BE2C (cell line): ENCODE data around the gene PDE2A.

Source experiments
- DNase-seq: peaks from one replicate; pipeline ENCODE4 v3.0.0-alpha.2; 2020
- H3K27me3 ChIP-seq: fragments of 250-450 bp; sonication (Bioruptor Pico); 2 replicates; pipeline ENCODE4 v1.5.1; 2020; ENCODE audit warnings: mild to moderate bottlenecking
- H3K36me3 ChIP-seq: fragments of 250-450 bp; sonication (Bioruptor Pico); 2 replicates; pipeline ENCODE4 v1.5.1; 2020; ENCODE audit warnings: mild to moderate bottlenecking
- H3K4me1 ChIP-seq: fragments of 250-450 bp; sonication (Bioruptor Pico); 2 replicates; pipeline ENCODE4 v1.5.1; 2020
- H3K4me3 ChIP-seq: 2 replicates; pipeline ENCODE4 v1.5.1; 2011; ENCODE audit warnings: low read depth, low read length
- H3K9me3 ChIP-seq: fragments of 250-450 bp; sonication (Bioruptor Pico); 2 replicates; pipeline ENCODE4 v1.5.1; 2020
- CTCF ChIP-seq: IDR thresholded peaks from 2 replicates; pipeline ENCODE4 v1.5.1; 2012; ENCODE audit warnings: mild to moderate bottlenecking, low read depth, low read length

PDE2A gene

DNA sequence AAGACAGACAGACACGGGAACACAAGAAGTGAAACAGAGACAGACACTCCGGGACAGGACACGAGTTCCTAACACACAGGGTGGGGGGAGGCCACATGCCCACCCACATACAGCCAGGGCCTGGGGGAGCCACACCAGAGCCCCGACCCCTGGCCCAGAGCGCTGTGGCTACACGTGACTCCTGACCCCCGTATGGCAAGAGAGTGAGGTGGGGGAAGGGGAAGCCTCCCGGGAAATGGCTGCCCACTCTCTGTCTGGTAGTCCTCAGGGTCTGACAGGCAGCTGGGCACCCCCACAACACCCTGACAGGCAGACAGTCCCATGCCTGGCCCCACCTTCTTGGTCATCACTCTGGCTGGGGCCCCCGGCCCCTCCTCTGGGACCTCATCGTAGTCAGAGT lies 38.6 kb upstream of the PDE2A start:
- no peaks in the 10 kb centered on the region for H3K9me3 ChIP-seq
- no peak overlapping the region for H3K4me3 ChIP-seq
- no peaks in the 10 kb centered on the region for H3K27me3 ChIP-seq
- TF ChIP-seq CTCF = no peak
- no peaks in the 10 kb centered on the region for H3K36me3 ChIP-seq
- DNase-seq = no peak
- H3K4me1 ChIP-seq = peaks cover 14% of the 10 kb centered on the region

- Histone ChIP-seq H3K36me3 (no peaks in the 10 kb centered on the region), H3K27me3 (no peaks in the 10 kb centered on the region), H3K9me3 (no peaks in the 10 kb centered on the region), H3K4me1 (peaks cover 14% of the 10 kb centered on the region), H3K4me3 (no peak overlapping the region)
- no peak for DNase-seq
- TF ChIP-seq CTCF = no peak
These were observed 38.0 kb upstream of the PDE2A start for GRCh38 chr11:72712168-72712751.

DNA sequence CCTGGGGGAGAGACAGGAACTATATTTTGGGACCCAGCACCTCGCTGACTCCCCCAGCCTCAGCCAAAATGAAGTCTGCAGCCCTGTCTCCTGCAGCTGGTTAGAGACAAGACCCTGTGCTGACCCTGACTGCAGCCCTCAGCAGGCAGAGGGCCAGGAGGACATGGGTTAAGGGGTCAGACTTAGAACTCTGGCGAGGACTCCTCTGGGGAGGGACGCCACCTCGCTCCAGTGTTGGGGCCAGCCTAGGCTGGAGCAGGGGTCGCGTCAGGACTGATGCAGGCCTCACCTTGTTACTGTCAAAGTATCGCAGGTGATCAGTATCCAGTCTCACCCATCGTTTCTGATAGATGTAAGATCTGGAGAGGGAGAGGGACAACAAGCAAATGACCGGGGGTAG lies 36.9 kb upstream of the PDE2A start:
- H3K4me3 ChIP-seq = no peak overlapping the region
- DNase-seq = no peak

DNA sequence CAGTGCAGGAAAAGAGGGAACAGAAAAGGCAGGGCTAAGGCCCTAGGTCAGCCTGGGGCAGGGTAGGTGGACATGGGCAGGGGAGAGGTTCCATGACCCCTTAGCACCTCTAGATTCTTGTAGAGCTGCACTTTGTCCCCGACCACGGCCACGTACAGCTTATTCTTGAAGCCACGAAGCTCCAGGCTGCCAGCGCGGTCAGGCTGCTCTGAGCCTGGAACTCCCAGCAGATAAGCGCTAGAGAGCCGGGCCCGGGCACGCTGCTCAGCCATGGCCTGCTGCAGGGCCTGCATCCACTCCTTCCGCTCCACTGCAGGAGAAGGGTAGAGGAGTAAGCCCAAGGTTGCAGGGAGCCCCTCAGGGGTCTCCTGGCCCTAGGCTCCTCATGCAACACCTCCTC lies 36.1 kb upstream of the PDE2A start:
- no peaks in the 10 kb centered on the region for H3K9me3 ChIP-seq
- H3K4me3 ChIP-seq = no peak overlapping the region
- DNase-seq = no peak
- TF ChIP-seq CTCF = no peak
- no peaks in the 10 kb centered on the region for H3K36me3 ChIP-seq
- H3K4me1 ChIP-seq = peaks cover 8% of the 10 kb centered on the region; the same call in 1 of the 2 replicates
- no peaks in the 10 kb centered on the region for H3K27me3 ChIP-seq

More for the DNA sequence above, 36.9 kb upstream of the PDE2A start:
- no peaks in the 10 kb centered on the region for H3K9me3 ChIP-seq
- no peaks in the 10 kb centered on the region for H3K36me3 ChIP-seq
- peaks cover 8% of the 10 kb centered on the region; the same call in 1 of the 2 replicates for H3K4me1 ChIP-seq
- no peaks in the 10 kb centered on the region for H3K27me3 ChIP-seq
- no peak for TF ChIP-seq CTCF

- no peak for TF ChIP-seq CTCF
- no peak for DNase-seq
- no peaks in the 10 kb centered on the region for H3K36me3 ChIP-seq
- no peaks in the 10 kb centered on the region for H3K27me3 ChIP-seq
- H3K9me3 ChIP-seq = no peaks in the 10 kb centered on the region
- H3K4me3 ChIP-seq = no peak overlapping the region
- peaks cover 8% of the 10 kb centered on the region; the same call in 1 of the 2 replicates for H3K4me1 ChIP-seq
These were observed 35.4 kb upstream of the PDE2A start for GRCh38 chr11:72709478-72710238.

DNA sequence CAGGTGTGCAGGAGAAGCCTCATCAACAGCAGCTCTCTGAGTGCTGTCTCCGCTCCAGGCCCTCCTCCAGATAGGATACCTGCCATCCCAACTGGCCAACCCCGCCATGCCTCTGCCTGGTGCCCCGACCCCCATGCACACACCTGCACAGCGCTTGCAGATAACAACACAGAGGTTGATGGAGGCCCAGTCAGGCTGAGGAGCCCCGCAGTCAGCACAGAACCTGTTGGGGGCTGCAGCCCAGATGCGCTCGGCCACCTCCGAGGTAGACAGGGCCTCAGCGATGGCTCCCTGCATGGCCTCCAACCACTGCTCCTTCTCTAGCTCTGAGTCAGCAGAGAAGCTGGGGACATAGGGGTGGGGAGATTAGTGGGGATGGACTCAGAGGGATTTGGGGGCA lies 32.8 kb upstream of the PDE2A start:
- DNase-seq = no peak
- no peak for TF ChIP-seq CTCF
- Histone ChIP-seq H3K4me3 (no peak overlapping the region), H3K4me1 (peaks cover 6% of the 10 kb centered on the region), H3K9me3 (no peaks in the 10 kb centered on the region), H3K27me3 (no peaks in the 10 kb centered on the region), H3K36me3 (no peaks in the 10 kb centered on the region)
